COLO668 (cell line): ENCODE measurements around the gene CDK6.

Experiments used
- DNase-seq: peaks from one replicate; lab custom pipeline; 2025; ENCODE audit not compliant: unreplicated experiment; lab: John Stamatoyannopoulos, UW

CDK6 gene

DNA sequence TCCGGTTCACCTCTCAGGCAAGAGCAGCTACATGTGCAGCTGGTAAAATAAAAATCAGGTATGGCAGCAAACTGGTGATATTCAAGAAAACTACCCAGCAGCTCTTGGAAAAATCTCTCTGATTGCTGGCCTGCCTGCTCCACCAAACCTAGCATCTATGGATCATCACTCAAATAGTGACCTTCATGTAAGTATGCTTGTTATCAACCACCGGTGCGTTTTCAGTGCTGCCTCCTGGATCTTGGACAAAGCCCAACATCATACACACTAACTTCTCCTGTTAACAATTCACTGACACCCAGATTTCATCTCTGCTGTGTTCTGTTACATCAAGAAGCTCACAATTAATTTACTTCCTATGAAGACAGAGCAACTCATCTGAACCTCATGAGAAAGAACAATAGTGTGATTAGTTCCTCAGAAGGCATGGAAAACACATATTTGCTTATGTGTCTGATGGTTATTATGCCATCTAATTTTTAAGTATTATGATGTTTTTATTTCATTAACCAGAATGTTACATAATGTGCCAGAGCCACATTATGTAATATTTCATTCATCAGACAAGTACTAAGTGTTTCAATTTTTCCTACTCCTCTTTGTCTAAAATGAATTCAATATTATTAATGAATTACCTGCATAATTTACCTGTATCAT is 8.8 kb downstream of the CDK6 start:
- DNase-seq = no peak

DNA sequence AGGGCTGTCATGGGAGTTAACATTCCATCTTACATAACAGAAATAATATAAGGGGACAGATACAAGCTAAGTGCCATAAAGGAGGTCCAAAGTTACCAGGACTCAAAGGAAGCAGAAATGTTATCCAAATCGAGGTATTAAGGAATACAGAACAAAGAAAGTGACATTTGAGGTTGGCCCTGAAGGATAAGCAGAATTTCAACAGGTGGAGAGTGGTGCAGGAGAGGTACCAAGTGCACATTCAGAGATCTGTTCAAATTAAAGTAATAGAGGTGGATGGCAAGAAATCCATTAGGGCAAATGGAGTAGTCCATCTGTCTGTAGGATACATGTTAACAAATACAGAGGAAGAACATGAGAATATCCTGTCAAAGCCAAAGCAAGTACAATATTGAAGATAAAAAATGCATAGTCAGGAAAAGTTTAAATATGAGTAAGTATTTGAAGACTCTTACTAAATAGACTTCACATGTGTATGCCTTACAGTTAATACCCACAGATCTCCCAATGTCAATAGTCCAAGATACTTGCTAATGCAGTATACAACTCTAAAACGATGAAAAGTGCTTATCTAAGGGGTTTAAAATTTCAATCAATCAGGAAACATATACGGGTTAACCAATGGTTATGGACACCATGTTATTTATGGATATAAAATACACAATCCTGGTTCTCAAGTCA is 10.0 kb downstream of the CDK6 start:
- DNase-seq = no peak

- DNase-seq = no peak
Observed at GRCh38 chr7:92824901-92825480, 11.4 kb downstream of the CDK6 start.

DNA sequence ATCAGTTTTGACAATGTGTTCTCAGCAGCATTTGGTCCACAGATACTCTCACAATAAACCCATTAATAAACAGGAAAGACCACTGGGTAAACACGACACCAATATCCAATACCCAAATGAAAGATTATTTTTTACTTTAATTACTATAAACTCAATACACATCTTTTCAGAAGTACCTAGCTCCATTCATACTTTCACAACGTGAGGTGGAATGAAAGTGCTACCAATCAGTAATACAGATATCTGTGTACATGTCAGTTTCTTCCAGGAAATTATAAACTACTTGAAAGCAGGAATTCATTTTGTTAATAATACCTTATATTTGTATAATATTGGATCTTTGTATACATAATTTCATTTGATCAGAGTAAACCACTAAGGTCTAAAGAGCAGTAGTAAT is 11.9 kb downstream of the CDK6 start:
- DNase-seq = no peak

- DNase-seq = no peak
Observed at GRCh38 chr7:92823042-92823441, 13.3 kb downstream of the CDK6 start.

GRCh38 chr7:92820191-92820590 is 16.2 kb downstream of the CDK6 start:
- DNase-seq = no peak

GRCh38 chr7:92817398-92817797 is 19.0 kb downstream of the CDK6 start:
- DNase-seq = no peak

- DNase-seq = no peak
Observed at GRCh38 chr7:92815412-92815811, 21.0 kb downstream of the CDK6 start.

DNA sequence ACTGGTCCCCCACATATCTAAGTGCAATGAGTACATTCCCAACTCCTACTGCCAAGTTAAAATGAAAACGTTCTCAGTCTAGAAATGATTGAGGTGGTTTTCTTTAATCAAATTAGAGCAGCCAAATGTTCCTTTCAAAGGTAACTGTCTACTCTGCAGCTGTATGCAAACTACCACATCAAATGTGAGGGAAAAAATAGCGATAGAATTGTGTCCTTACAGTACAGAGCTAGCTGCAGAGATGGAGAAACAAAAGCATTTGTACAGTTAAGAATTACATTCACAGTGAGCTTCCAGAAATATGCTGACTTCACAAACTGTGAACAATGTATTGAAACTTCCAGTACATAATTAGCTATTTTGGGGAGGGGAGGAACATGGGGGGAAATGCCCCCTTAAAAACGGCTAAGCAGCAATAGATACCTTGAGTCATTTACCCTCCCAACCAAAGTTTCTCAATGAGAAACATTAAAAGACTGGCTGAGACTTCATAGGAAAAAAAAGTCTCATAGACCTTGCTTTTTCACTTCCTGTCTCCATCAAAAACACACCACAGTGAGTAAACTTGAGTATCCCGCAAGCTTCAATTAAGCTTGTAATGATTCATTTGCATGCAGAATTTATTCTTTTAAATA is 22.9 kb downstream of the CDK6 start:
- no peak for DNase-seq

- no peak for DNase-seq
Observed at GRCh38 chr7:92811158-92811557, 25.2 kb downstream of the CDK6 start.

DNA sequence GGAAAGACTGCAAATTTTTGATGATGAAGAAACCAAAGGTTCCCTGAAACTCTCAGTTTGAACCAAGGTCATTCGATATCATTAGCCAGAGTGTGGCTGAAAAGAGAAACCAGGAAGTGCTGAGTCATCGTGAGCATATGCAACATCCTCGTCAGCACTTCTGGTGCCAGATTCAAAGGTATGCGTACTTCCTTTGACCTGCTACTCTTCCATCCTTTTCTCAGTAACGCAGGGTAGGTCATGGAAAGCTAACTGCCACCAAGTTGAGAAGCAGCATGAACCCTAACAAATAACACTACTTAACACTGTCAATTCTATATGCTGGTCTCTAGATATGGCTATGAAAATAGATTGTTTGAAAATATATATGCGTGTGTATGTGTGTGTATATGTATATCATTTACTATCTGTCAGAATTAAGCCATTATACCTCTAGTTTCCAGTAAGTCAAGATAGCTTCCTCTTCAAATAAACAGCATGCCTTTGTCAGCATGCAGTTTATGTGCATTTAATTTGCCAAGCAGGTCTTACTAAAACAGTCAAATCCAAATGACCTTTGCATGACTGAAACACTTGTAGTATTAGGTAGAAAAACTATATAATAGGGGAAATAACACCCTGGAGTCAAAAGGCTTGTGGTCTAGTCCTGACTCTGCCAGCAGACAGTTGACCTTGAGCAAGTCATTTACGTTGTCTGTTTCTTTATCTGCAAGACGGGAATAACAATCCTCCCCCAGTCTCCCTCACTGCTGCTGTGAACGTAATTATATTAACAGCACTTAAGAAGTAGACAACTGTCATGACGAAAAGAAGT is 26.4 kb downstream of the CDK6 start:
- peak; percentile 54 for DNase-seq

GRCh38 chr7:92809397-92809759 is 27.0 kb downstream of the CDK6 start:
- DNase-seq = no peak

DNA sequence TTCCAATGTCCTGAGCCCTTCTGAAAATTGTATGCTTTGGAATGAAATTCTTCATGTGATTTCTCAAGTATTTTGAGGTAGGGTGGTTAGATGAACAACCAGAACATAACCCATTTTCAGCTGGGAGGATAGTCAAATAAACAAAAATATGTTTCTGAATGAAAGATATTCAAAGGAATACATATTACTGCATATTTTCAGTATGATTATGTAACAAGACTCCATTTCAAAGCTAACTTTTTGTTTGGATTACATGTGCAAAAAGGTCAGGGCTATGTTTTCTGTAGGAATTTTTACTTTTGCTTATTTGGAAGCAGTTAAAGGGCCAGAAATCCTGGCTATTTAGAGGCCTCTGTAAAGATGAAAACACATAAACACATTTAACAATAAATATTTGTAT is 27.7 kb downstream of the CDK6 start:
- no peak for DNase-seq

DNA sequence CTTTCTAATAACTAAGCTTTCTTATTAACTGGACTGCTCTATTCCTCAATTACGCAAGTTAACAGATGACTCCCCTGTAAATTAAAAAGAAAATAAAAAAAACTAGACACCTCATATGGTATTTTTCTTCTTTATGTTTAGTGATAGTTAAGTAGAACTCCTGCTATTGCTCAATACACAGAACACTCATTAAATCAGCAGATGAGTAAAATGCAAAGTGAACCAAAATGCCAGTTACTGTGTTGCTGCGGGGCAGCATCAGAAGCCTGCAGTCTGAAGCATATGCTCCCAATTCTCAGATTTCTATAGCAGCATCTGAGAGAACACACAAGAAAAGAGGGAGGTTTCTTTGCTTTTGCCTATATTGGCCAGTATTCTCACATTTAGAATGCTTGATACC is 28.4 kb downstream of the CDK6 start:
- no peak for DNase-seq

DNA sequence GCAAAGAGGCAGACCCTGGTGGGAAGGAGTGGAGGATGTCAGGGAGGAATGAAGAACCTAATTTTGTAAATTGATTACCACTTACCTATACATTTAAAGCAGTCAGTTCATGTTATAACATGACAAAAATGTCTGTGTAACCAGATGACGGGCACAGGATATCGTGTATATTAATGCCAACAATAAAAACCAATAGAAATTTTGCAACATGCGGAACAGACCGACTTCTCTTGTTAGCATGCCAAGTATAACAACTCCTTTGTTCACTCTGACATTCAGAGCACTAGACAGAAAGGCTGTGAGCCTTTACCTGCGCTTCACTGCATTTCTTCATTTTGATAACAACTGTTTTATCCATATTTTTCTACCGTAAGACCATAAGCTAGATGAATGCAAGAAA is 29.9 kb downstream of the CDK6 start:
- no peak for DNase-seq

DNA sequence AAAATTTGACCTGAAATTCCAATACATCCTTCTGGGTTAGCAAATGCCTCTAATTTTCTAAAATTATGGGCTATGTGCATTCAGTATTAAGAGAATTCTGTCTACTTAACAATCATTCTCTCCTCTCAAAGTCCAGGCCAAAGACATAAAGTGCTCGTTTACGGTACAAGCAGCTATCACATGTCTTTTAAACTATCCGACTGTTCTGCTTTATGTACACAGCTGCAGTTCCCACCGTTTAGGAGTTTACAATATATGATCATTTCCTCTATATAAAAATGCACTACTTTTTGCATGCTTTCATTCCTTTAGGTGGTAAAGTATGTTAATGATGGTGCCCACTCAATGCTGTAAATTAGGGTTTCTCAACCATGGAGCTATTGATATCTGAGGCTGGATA is 34.0 kb downstream of the CDK6 start:
- DNase-seq = no peak

DNA sequence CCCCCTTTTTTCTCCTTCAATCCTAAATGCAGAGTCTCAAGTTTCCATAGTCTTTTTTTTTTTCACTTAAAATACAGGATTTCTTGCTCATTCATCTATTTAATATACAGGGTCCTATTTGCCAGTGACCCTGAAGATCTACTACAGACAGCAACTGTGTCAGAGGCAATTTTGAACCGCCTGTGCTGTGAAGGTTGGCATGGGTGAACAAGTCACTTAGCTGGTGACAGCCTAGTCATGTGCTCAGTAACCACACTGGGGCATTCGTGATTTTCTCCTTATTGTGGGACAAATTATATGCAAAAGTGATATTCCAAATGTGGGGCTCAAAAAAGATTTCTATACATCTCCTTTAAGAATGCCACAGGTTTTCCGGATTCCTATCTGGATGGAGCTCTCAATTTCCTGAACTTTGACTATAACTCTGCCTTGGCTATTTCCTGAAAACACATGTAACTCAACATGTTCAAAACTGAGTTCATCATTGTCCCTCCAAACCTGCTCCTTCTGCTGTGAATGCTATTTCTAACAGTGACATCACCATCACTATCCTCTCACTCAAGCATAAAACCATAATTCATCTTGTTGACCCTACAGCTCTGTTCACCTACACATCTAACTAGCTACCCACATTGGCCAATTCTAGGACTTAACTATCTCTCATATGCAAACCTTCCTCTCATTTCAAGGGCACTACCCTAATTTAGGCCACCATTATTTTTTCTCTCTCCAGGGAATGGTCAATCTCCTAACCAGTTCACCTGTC is 36.7 kb downstream of the CDK6 start:
- DNase-seq = no peak

DNA sequence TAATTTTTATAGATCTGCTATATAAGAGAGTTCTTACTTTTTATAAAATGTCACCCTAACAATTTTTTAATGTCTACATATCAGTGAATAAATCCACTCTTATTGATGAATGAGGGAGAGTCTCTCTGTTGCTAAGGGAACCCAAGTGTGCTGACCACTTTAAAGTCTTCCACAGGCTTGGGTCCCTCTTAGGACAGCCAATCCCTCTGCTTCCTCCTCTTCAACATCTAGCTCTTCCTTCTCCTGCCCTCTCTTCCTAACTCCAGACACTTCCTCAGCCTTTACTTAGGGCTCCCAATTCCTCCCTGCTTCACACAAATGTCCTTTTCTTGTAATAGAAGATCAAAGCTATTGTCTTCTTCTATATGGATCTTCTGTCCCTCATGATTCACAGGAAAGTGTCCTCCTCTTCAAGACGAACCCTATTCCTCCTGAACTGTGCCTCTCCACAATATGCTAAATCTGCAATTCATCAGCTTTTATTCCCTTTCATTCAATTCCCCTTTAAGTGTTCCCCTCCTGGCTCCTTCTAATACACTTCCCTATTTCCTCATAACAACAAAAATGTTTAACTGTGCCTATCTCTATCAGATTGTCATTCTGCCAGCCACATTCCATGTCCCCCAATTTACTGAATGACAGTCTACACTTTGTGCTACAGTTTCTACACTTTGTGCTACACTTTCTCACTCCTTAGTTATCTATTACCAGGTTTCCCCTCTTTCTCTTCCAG is 37.7 kb downstream of the CDK6 start:
- DNase-seq = no peak

GRCh38 chr7:92797693-92798092 is 38.7 kb downstream of the CDK6 start:
- no peak for DNase-seq

DNA sequence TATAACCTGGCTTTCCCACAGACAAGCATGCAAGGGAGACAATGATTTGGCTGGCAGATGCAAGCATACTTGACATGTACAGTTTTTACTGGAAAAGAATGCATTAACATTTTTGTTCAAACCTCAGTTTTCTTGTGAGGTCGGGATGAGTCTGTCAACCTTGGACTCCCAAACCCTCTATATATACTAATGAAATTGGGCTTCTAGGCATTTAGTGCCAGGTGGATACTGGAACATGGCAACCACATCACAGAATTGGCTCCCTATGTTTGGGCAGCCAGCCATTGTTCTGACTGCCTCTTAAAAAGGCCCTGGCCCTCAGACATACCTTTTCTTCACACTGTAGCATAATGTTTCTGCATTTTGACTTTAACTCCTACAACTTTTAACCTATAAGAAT is 39.1 kb downstream of the CDK6 start:
- DNase-seq = no peak
